IgD-negative memory B cell (primary cell): ENCODE results near the gene TMEM175. TPM values are rescaled to one million over a fixed set of nuclear protein-coding genes. Genes with fewer than 3 reads are reported as not detected.
"Not testable (repeated sequence)": the region's sequence is repeated elsewhere in the genome, so short reads cannot be mapped to it uniquely, and the experiment has no call there.

Source experiments
- H3K27ac Mint-ChIP-seq, 3 donors: one replicate each; pipeline ENCODE4 v1.8.0; 2020 to 2022; ENCODE audit warnings: mild to moderate bottlenecking in 3 of 3, mixed read lengths in 3 of 3, moderate library complexity in 1 of 3
- H3K27me3 Mint-ChIP-seq: one replicate; pipeline ENCODE4 v1.8.0; 2021; ENCODE audit warnings: mixed read lengths
- H3K36me3 Mint-ChIP-seq: one replicate; pipeline ENCODE4 v1.8.0; 2020; ENCODE audit warnings: mild to moderate bottlenecking, mixed read lengths
- H3K4me1 Mint-ChIP-seq, 3 donors: one replicate each; pipeline ENCODE4 v1.8.0; 2020 to 2022; ENCODE audit warnings: mixed read lengths in 3 of 3, mild to moderate bottlenecking in 1 of 3
- H3K4me3 Mint-ChIP-seq, 4 donors: one replicate each; pipeline ENCODE4 v1.8.0; 2020 to 2022; ENCODE audit warnings: mild to moderate bottlenecking in 4 of 4, mixed read lengths in 4 of 4, moderate library complexity in 3 of 4
- H3K9me3 Mint-ChIP-seq, 3 donors: one replicate each; pipeline ENCODE4 v1.8.0; 2020 to 2021; ENCODE audit warnings: mixed read lengths in 3 of 3, mild to moderate bottlenecking in 1 of 3
- polyA plus RNA-seq: library from polyadenylated mRNA; unstranded; fragments of 300-500 nt; fragmentation: Illumina TruSeq; gene quantifications from one replicate; pipeline ENCODE4 v1.2.3, GENCODE V29; 2021

Gene TMEM175
- polyA plus RNA-seq, 1 donor from 2014 or later = 20.0 TPM

DNA sequence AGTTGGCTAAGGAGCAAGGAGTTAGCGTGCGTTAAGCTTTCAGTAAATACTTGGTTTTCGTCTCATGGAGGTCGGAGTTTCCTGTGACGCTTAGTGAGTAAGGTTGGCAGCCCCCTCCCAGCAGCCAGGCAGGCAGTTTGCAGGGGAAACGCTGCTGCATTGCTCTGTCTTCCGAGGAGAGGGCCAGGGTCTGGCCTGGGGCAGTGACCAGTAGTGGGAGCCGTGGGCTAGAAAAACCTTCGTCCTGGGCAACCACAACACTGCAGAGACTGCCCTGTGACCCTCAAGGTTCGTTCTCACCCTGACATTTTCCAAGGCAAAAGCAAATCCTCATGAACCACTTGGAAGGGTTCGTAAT is 432 bp downstream of the TMEM175 start:
- H3K4me1 Mint-ChIP-seq = peaks cover 45 to 57% (median 51%) of the 10 kb centered on the region in 3 donors
- no peaks in the 10 kb centered on the region for H3K36me3 Mint-ChIP-seq
- H3K9me3 Mint-ChIP-seq = no peaks in the 10 kb centered on the region
- peak overlapping the region; percentile 93 to 99 (median 97) for H3K4me3 Mint-ChIP-seq
- H3K27me3 Mint-ChIP-seq = no peaks in the 10 kb centered on the region
- H3K27ac Mint-ChIP-seq = peak overlapping the region; percentile 95 to 97 (median 97)

DNA sequence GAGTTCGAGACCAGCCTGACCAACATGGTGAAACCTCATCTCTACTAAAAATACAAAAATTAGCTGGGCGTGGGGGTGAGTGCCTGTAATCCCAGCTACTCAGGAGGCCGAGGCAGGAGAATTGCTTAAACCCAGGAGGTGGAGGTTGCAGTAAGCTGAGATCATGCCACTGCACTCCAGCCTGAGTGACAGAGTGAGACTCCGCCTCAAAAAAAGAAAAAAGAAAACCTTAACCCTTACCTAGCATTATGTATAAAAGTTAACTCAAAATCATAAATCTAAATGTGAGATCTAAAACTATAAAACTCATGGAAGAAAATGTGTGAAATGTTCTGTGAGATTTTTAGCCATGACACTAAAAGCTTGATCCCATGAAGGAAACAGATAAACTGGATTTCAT is 7.2 kb downstream of the TMEM175 start:
- not testable (repeated sequence) for H3K27ac Mint-ChIP-seq, H3K27me3 Mint-ChIP-seq, H3K36me3 Mint-ChIP-seq, H3K9me3 Mint-ChIP-seq, H3K4me3 Mint-ChIP-seq
- peaks cover 28 to 31% (median 31%) of the 10 kb centered on the region in 3 donors for H3K4me1 Mint-ChIP-seq

DNA sequence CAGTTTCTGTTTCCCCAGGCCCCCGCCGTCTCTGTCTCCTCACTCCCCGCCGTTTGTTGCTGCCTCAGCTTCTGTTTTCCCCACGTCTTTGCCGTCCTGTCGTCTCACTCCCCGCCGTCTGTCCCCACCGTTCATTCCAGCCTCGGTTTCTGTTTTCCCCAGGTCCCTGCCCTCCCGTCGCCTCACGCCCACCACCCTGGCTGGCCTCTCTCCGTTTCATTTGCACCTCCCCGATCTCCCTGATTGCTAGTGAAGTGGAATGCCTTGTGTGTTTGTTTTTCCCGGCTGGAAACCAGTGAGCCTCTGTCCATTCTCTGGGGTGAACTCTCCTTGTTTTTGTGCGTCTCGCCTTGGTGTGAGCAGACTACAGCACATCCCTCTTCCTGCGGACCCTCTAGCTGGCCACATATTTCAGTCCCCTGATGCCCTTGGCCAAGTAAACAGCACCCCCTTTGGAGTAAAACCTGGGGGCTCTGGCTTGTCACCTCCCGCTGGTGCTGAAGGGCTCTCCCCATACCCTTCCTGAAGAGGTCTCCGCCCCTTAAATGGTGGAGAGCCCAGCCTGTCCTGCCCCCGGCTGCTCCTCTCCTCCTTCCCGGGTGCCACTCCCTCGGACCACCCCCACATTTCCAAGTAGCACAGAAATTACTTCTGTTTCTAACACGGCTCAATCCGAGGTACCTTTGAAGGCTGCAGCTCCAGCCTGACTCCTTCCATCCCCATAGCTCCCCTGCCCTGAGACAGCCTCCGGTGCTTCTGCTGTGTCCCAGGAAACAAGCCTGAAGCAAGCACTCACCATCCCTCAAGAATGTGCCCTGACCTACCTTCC is 13.2 kb downstream of the TMEM175 start:
- H3K27ac Mint-ChIP-seq = peak overlapping the region in 1 of 3 donors; percentile 76
- no peaks in the 10 kb centered on the region for H3K36me3 Mint-ChIP-seq
- no peaks in the 10 kb centered on the region for H3K27me3 Mint-ChIP-seq
- H3K9me3 Mint-ChIP-seq = no peaks in the 10 kb centered on the region
- H3K4me3 Mint-ChIP-seq = no peak overlapping the region
- H3K4me1 Mint-ChIP-seq = peaks cover under 1 to 3% (median 3%) of the 10 kb centered on the region in 3 donors

DNA sequence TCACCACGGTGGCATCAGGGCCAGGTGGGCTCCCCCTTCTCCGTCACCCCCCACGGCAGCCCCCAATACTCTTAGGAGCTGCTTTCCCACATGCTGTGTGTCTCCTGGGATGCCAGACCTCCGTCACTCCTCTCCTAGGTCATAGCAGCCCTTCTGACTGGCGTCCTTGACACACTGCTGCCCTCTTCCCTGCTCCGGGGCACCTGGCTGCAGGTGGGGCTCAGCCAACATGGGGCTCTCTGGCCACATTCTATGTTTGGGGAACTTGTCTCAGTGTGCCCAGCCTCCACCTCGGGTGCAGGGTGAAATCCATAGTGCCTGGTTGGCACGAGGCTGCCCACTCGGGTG is 13.8 kb downstream of the TMEM175 start:
- Mint-ChIP-seq H3K27me3 (no peaks in the 10 kb centered on the region), H3K4me3 (no peak overlapping the region), H3K9me3 (no peaks in the 10 kb centered on the region), H3K36me3 (no peaks in the 10 kb centered on the region), H3K4me1 (peaks cover 0 to 3% (median 1%) of the 10 kb centered on the region in 3 donors), H3K27ac (peak overlapping the region in 1 of 3 donors; percentile 76)

DNA sequence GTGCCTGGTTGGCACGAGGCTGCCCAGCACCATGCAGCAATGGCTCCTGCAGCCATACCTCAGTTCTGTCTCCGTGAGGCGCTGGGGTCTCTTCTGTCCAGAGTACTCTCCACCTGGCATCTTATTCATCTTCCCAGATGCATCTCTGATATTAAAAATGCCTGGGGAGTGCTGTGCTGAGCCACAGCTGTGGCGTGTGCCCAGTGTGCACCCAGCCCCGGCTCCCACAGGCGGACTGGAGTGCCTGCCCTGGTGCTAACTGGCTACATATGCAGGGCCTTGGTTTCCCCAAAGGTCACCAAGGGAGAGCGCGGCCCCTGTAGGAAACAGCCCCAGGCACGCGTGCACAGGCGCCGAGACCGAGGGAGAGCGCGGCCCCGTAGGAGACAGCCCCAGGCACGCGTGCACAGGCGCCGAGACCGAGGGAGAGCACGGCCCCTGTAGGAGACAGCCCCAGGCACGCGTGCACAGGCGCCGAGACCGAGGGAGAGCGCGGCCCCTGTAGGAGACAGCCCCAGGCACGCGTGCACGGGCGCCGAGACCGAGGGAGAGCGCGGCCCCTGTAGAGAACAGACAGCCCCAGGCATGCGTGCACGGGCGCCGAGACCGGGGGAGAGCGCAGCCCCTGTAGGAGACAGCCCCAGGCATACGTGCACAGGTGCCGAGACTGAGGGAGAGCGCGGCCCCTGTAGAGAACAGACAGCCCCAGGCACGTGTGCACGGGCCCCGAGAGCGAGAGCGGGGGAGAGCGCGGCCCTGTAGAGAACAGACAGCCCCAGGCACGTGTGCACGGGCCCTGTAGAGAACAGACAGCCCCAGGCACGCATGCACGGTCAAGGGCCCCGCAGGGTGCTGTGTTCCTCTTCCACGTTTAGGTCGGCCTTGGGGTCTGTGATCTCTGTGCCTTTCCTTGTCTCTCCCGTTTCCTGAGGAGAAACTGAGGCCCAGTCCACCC is 14.5 kb downstream of the TMEM175 start:
- no peaks in the 10 kb centered on the region for H3K27me3 Mint-ChIP-seq
- peaks cover 0 to 3% (median 1%) of the 10 kb centered on the region in 3 donors for H3K4me1 Mint-ChIP-seq
- no peaks in the 10 kb centered on the region for H3K36me3 Mint-ChIP-seq
- H3K4me3 Mint-ChIP-seq = peak overlapping the region in 2 of 4 donors; percentile 45 to 47
- no peaks in the 10 kb centered on the region for H3K9me3 Mint-ChIP-seq
- peak overlapping the region in 1 of 3 donors; percentile 76 for H3K27ac Mint-ChIP-seq

DNA sequence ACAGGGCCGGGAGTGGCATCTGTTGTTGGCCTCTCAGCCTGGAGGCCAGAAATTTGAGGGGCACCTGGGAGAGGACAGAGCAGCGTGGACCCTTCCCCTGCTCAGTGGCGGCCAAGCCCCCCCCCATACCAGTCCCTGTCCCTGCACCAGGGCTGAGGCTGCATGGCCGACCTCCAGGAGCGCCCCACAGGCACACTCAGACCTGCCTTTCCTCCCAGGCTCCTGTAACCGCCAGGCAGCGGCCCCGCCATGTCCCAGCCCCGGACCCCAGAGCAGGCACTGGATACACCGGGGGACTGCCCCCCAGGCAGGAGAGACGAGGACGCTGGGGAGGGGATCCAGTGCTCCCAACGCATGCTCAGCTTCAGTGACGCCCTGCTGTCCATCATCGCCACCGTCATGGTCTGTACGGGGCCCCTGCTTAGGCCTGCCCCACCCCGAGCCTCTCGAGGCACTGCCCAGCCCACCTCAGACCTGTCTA is 15.3 kb downstream of the TMEM175 start:
- H3K4me1 Mint-ChIP-seq = peaks cover 0 to 3% (median 1%) of the 10 kb centered on the region in 3 donors
- H3K27me3 Mint-ChIP-seq = no peaks in the 10 kb centered on the region
- H3K36me3 Mint-ChIP-seq = no peaks in the 10 kb centered on the region
- H3K4me3 Mint-ChIP-seq = no peak overlapping the region
- no peak overlapping the region for H3K27ac Mint-ChIP-seq
- H3K9me3 Mint-ChIP-seq = no peaks in the 10 kb centered on the region

DNA sequence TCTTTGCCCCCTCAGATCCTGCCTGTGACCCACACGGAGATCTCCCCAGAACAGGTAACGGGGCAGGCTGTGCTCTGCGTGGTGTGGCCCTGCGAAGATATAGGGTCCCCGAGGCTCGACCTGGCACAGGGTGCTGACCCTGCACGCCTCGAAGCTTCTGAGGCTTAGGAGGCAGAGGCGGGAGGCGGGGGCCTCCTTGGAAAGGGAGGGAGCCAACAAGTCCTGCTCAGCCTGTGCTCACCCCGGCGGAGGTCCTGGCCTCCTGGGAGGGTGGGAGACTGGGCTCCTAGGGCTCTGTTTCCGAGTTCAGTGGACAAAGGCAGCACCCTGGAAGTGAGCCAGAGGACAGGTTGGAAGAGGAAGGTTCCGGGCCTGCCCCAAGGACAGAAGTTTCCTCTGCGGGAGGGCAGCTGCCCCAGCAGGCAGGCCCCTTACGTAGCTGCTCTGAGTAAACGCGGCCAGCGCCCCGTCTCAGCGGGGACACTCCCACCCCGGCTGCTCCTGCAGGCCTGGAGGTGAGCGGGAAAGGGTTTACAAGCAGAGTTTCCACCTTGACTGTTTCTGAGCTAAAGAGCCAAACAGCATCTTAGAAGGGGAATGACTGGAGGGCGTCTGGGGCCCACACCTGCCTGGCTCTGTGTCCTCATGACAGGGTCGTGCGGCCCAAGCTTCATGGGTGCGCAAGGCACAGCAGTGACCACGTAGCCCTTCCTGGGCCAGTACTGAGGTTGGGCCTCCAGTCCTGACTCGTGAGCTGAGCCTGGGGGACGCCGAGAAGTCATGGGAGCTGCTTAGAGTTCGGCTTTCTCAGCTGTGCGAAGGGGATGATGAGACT is 16.1 kb downstream of the TMEM175 start:
- Mint-ChIP-seq H3K36me3 (no peaks in the 10 kb centered on the region), H3K27me3 (no peaks in the 10 kb centered on the region), H3K4me3 (no peak overlapping the region), H3K27ac (peak overlapping the region in 2 of 3 donors; percentile 46 to 71), H3K4me1 (peaks cover 0 to 3% (median 1%) of the 10 kb centered on the region in 3 donors), H3K9me3 (no peaks in the 10 kb centered on the region)

DNA sequence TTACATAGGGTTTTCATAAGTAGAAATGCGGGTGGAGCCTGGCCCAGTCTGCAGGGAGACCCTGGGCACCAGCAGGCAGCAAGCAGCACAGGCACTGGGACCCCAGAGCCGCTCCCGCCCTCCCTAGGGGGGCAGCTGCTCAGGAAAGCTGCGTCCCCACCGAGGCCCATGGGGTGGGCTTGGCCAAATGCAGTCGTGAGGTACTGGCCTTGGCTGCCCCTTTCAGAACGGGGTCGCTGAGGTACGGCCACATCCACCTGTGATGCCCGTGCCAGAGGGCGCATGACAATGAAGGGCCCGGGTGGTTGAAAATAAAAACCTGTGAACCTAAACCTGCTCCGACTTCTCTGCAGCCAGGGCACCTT is 16.7 kb downstream of the TMEM175 start:
- Mint-ChIP-seq H3K4me1 (peaks cover 0 to 3% (median 1%) of the 10 kb centered on the region in 3 donors), H3K4me3 (no peak overlapping the region), H3K36me3 (no peaks in the 10 kb centered on the region), H3K27ac (peak overlapping the region in 1 of 3 donors; percentile 71), H3K9me3 (no peaks in the 10 kb centered on the region), H3K27me3 (no peaks in the 10 kb centered on the region)

DNA sequence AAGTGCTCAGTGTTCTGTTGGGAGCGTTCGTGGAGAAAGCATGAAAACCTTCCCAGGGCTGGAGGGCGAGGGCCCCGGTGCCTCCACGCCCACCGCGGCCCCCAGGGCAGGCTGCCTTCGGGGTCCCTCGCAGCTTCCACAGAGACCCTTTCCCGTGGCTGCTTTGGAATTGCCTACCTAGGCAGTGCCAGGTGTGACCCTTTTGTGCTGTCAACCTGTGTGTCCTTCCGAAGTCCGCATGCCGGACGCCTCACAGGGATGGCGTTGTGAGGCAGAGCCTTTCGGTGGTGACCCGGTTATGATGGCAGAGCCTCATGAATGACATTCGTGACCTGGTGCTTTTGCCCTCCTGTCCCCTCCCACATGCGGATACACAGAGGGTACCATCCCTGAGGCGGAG is 17.4 kb downstream of the TMEM175 start:
- Mint-ChIP-seq H3K27ac (no peak overlapping the region), H3K36me3 (no peaks in the 10 kb centered on the region), H3K4me3 (no peak overlapping the region), H3K9me3 (no peaks in the 10 kb centered on the region), H3K27me3 (no peaks in the 10 kb centered on the region), H3K4me1 (peaks cover 0 to 1% (median 0%) of the 10 kb centered on the region in 3 donors)

DNA sequence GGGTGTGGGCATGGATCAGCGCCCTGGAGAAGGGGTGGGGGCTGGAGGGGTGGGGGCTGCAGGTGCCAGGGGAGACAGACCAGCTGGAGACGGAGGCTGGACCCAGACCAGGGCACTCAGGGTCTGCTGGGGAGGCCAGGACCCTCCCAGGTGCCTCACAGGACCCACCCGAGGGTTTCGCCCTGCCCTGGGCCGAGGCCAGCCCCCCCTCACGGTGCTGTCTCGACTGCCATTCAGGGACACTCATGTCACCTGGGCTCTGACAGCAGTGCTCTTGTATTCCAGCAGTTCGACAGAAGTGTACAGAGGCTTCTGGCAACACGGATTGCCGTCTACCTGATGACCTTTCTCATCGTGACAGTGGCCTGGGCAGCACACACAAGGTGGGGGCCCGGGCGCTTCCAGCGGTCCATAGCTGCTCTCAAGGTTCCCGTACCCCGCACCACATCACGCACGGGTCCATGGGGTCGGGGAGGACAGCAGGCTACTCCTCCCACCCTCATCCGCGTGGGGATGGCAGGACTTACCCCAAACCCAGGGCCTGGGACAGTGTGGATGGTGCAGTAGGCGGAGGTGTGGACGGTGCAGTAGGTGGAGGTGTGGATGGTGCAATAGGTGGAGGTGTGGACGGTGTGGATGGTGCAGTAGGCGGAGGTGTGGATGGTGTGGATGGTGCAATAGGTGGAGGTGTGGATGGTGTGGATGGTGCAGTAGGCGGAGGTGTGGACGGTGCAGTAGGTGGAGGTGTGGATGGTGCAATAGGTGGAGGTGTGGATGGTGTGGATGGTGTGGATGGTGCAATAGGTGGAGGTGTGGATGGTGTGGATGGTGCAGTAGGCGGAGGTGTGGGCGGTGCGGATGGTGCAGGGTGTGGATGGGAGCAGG is 18.1 kb downstream of the TMEM175 start:
- Mint-ChIP-seq H3K4me1 (peaks cover 0 to under 1% (median 0%) of the 10 kb centered on the region in 3 donors), H3K4me3 (no peak overlapping the region), H3K9me3 (no peaks in the 10 kb centered on the region), H3K36me3 (peaks cover 3% of the 10 kb centered on the region), H3K27ac (no peak overlapping the region), H3K27me3 (no peaks in the 10 kb centered on the region)

DNA sequence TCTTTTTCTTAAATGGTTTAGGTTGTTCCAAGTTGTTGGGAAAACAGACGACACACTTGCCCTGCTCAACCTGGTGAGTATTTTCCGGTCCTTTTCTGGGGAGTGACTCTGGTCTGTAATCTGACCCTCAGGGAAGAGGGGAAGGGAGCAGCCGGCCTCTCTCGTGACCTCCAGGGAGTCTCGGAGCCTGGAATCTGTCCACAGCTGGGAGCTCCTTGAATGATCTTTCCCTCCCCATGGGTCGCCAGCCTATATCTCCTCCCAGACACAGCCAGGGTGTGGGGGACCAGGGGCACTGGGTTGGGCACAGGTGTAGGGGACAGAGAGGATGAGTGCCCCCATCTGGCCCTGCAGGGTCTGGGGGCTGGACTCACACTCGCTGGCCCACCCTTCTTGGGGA is 18.9 kb downstream of the TMEM175 start:
- Mint-ChIP-seq H3K27ac (no peak overlapping the region), H3K4me1 (no peaks in the 10 kb centered on the region), H3K36me3 (peaks cover 3% of the 10 kb centered on the region), H3K27me3 (no peaks in the 10 kb centered on the region), H3K4me3 (no peak overlapping the region), H3K9me3 (no peaks in the 10 kb centered on the region)

DNA sequence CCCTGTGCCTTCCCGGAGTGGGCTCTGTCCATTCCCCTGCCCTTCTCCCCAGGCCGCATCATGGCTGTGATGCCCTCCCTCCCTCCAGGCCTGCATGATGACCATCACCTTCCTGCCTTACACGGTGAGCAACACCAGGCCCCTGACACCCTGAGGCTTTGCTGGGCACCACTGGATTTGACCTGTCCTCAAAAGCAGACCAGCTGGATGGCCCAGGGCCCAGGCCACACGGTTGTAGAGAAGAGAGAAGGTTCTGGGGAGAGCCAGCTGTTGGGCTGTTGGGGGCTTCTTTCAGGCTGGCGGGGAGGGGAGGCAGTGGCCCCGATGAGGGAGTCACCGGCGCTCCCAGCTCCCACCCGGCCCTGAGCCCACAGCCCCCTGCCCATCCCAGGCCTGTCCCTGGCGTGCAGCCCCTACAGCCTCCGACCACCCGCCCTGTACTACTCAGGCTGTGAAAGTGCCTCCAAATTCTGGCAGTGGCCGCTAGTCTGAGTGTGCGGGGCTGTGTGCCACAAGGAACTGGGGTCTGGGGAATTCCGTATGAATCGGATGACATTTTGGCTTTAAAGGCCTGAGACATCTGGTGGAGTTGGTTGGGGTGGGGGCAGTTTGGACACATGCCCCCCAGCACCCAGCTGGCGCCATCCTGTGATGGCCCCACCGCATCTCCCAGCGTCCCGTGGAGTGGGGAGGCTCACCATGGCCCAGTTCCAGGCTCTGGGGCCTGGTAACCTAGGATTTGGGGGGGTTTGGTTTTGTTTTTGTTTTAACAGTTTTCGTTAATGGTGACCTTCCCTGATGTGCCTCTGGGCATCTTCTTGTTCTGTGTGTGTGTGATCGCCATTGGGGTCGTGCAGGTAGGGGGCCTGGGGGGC is 19.6 kb downstream of the TMEM175 start:
- Mint-ChIP-seq H3K27ac (no peak overlapping the region), H3K4me1 (no peaks in the 10 kb centered on the region), H3K36me3 (peaks cover 5% of the 10 kb centered on the region), H3K27me3 (no peaks in the 10 kb centered on the region), H3K4me3 (no peak overlapping the region), H3K9me3 (no peaks in the 10 kb centered on the region)

DNA sequence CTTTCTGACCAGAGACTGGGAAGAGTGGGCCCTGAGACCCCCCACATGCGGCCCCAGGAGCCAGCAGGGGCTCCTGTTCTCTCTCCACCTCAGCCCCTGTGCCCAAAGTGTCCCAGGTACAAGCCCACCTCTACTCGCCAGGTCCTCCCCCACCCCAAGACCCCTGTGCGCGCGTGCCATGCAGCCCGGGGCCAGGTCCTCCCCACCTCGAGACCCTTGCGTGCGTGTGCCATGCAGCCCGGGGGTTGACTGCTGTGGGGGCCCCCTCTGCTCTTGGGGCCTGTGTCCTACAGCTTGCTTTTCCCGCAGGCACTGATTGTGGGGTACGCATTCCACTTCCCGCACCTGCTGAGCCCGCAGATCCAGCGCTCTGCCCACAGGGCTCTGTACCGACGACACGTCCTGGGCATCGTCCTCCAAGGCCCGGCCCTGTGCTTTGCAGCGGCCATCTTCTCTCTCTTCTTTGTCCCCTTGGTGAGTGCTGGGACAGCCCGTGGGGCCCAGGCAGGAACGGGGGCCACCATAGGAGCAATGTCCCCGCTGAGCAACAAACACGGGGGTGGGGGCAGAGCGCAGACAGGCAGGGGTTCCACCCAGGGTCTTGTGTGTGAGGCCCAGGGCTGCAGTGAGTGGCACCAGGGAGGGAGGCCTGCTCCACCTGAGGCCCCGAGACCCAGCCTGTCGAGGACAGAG is 20.8 kb downstream of the TMEM175 start:
- Mint-ChIP-seq H3K4me3 (no peak overlapping the region), H3K36me3 (peaks cover 5% of the 10 kb centered on the region), H3K9me3 (no peaks in the 10 kb centered on the region), H3K27ac (no peak overlapping the region), H3K4me1 (no peaks in the 10 kb centered on the region), H3K27me3 (no peaks in the 10 kb centered on the region)
